ENCODE data around the gene MYO18A. TPM values are rescaled to one million over a fixed set of nuclear protein-coding genes. Genes with fewer than 3 reads are reported as not detected.

Gene MYO18A
- total RNA-seq, 1 donor = 78.3 TPM

DNA sequence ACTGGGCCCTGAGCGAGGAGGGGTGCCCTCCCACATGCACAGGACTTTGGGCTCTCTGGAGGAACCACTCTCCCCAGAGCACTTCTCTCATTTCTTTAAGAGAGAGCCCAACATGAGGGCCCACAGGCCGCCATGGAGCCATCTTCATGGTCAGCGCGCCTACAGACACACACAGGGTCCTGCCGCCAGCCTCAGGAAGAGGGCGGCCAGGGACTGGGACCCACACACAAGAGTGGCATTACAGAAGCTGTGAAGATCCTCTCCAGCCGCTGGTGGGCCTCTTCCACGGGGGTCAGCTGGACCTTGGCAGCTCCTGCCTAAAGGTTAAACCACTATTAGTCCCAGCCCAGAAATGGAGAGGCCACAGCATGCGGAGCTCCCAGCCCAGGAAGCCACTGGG lies 54.5 kb downstream of the MYO18A start:
- H3K4me3 ChIP-seq (ENCODE audit: low read depth, low read length) = no peak overlapping the region
- no peak for DNase-seq (ENCODE audit: low read depth)
- no peak for TF ChIP-seq CTCF (IDR thresholded peaks at IDR 0.05; ENCODE audit: insufficient read depth, low read length)

- H3K4me3 ChIP-seq (ENCODE audit: low read depth, low read length) = no peak overlapping the region
- peak; percentile 60 for DNase-seq (ENCODE audit: low read depth)
- no peak for TF ChIP-seq CTCF (IDR thresholded peaks at IDR 0.05; ENCODE audit: insufficient read depth, low read length)
Measured at GRCh38 chr17:29124925-29125273, 55.3 kb downstream of the MYO18A start.

GRCh38 chr17:29124135-29124924 lies 55.9 kb downstream of the MYO18A start:
- TF ChIP-seq CTCF (IDR thresholded peaks at IDR 0.05; ENCODE audit: insufficient read depth, low read length) = peak; percentile 80
- H3K4me3 ChIP-seq (ENCODE audit: low read depth, low read length) = no peak overlapping the region
- DNase-seq (ENCODE audit: low read depth) = peak; percentile 85

- H3K4me3 ChIP-seq (ENCODE audit: low read depth, low read length) = no peak overlapping the region
- TF ChIP-seq CTCF (IDR thresholded peaks at IDR 0.05; ENCODE audit: insufficient read depth, low read length) = no peak
- no peak for DNase-seq (ENCODE audit: low read depth)
Measured at GRCh38 chr17:29123111-29123510, 57.1 kb downstream of the MYO18A start.

DNA sequence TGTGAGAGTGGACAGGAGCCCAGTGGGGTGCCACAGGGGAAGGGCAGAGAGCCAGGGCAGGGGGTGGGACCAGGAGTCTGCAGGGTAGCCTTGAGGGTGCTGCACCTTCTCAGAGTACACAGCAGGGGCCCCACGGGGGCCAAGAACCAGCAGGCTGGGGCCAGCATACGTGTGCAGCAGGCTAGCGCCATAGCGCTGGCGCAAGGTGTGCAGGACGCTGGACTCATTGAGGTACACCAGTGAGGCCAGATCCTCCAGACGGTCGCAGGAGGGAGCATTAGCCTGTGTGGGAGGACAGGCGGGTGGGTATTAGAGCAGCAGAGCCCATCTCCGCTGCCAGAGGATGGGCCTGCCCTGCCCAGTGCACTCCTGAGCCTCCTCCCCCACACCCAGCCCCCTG lies 58.8 kb downstream of the MYO18A start:
- H3K4me3 ChIP-seq (ENCODE audit: low read depth, low read length) = no peak overlapping the region
- DNase-seq (ENCODE audit: low read depth) = no peak
- no peak for TF ChIP-seq CTCF (IDR thresholded peaks at IDR 0.05; ENCODE audit: insufficient read depth, low read length)

DNA sequence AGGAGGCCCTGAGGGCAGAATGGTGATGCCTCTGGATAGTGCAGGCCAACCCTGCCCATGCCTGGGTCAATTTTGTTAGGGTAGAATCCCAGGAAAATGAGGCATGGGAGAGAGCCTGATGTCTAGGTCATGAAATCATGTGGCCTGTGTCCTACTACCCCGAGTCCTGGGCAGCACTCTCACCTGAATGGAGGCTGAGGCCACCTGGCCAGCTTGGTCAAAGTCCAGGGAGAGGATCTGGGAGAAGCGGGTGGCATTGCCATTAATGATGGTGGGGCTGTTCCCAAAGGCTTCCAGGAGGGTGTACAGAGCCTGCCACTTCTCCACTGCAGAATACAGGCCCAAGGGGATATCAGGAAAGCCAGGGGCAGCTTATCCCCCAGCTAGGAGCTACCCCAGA lies 59.8 kb downstream of the MYO18A start:
- DNase-seq (ENCODE audit: low read depth) = no peak
- TF ChIP-seq CTCF (IDR thresholded peaks at IDR 0.05; ENCODE audit: insufficient read depth, low read length) = no peak
- no peak overlapping the region for H3K4me3 ChIP-seq (ENCODE audit: low read depth, low read length)

GRCh38 chr17:29119265-29119664 lies 60.9 kb downstream of the MYO18A start:
- DNase-seq (ENCODE audit: low read depth) = no peak
- TF ChIP-seq CTCF (IDR thresholded peaks at IDR 0.05; ENCODE audit: insufficient read depth, low read length) = no peak
- no peak overlapping the region for H3K4me3 ChIP-seq (ENCODE audit: low read depth, low read length)
